GM10266 (cell line): ENCODE measurements around the gene SEC16A.
A peak's percentile ranks its signal among the peaks of the same experiment; 100 is the strongest.
"Not testable (repeated sequence)": the region's sequence is repeated elsewhere in the genome, so short reads cannot be mapped to it uniquely, and the experiment has no call there.

Experiments used
- DNase-seq: peaks from one replicate; pipeline ENCODE4 v3.0.0; 2012; ENCODE audit errors: extremely low spot score
- CTCF ChIP-seq: IDR thresholded peaks from 2 replicates; pipeline ENCODE4 v1.5.1; 2012; ENCODE audit warnings: mild to moderate bottlenecking, low read depth; ENCODE audit not compliant: control insufficient read depth, insufficient read depth; ENCODE audit errors: missing control alignments

SEC16A gene

GRCh38 chr9:136410500-136411287 lies 72.1 kb downstream of the SEC16A start, which contains the start of the genes ENTR1 and PMPCA:
Gene ENTR1 (minus strand): TSS chr9:136410614. CDS start chr9:136410397, 217 bp downstream.
Gene PMPCA (plus strand): TSS chr9:136410658. CDS start chr9:136410669, 11 bp downstream.
- peak; percentile 99 for DNase-seq
- TF ChIP-seq CTCF, result no peak

GRCh38 chr9:136409557-136410455 lies 73.0 kb downstream of the SEC16A start:
- TF ChIP-seq CTCF, result no peak
- DNase-seq, result peak; percentile 67

GRCh38 chr9:136407911-136408310 lies 74.9 kb downstream of the SEC16A start:
- TF ChIP-seq CTCF, result no peak
- DNase-seq, result no peak

- DNase-seq, result not testable (repeated sequence)
Observed at GRCh38 chr9:136407061-136407460, 75.8 kb downstream of the SEC16A start.

GRCh38 chr9:136405904-136406303 lies 76.9 kb downstream of the SEC16A start:
- DNase-seq, result not testable (repeated sequence)

GRCh38 chr9:136405481-136405880 lies 77.4 kb downstream of the SEC16A start:
- DNase-seq, result no peak
- TF ChIP-seq CTCF, result no peak

GRCh38 chr9:136404801-136405136 lies 78.1 kb downstream of the SEC16A start:
- no peak for TF ChIP-seq CTCF
- no peak for DNase-seq

GRCh38 chr9:136403915-136404800 lies 78.7 kb downstream of the SEC16A start:
- no peak for TF ChIP-seq CTCF
- DNase-seq, result peak; percentile 76
